Stimulated activated CD8-positive, alpha-beta memory T cell treated with anti-CD3 and anti-CD28 coated beads, Interleukin-15, amount 100 ng/mL, for 1 hour (primary cell): ENCODE data around the gene CRAT.

Source experiments
- DNase-seq: peaks from one replicate; pipeline ENCODE4 v3.0.0-alpha.2; 2020; ENCODE audit warnings: low read depth

The CRAT gene

DNA sequence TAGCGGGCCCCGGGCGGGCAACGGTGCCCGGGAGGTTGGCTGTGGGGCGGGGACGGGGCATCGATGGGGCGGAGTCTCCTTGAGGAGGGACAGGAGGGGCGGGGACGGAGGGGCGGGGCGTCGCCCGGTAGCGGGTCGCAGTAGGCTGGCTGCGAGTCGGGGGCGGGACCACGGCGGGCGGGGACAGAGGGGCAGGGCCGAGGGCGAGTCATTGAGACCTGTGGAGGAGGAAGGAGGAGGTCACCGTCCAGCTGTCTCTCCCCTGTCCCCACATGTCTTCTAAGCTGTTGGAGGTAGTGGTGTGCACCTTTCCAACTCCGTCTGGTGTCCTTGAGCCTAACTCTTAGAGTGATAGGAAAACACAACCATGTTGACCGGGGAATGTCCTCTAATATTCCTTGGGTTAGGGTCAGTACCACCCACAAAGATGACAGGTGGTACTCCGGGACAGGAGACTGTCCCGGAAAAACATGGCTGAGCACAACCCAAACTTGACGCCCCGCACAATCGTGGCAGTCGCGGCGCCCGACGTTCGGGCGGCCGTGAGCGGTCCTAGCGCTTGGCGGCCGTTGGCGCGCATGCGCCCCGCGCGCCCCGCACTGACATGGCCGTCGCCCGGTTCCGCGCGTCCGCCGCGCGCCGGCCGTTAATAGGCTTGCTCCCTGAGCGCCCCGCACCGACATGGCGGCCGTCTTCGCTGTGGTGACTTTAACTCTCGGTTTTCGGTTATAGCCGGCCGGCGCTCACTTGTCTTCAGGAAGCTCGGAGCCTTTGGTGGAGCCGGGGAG, at the start of gene CRAT, which contains the start of gene PTPA:
Gene CRAT (minus strand): TSS at position 54 of the 788 bp plus-strand sequence. CDS start 284 bp downstream, outside the sequence.
Gene PTPA (plus strand): TSS at position 676 of the 788 bp plus-strand sequence. CDS start 186 bp downstream, outside the sequence.
- DNase-seq, result peak; percentile 93

- DNase-seq, result no peak
Measured at GRCh38 chr9:129156163-129156562, 45.6 kb upstream of the CRAT start.

GRCh38 chr9:129154866-129155477, 44.4 kb upstream of the CRAT start:
- DNase-seq, result no peak

GRCh38 chr9:129151469-129151868, 40.9 kb upstream of the CRAT start:
- DNase-seq, result no peak

DNA sequence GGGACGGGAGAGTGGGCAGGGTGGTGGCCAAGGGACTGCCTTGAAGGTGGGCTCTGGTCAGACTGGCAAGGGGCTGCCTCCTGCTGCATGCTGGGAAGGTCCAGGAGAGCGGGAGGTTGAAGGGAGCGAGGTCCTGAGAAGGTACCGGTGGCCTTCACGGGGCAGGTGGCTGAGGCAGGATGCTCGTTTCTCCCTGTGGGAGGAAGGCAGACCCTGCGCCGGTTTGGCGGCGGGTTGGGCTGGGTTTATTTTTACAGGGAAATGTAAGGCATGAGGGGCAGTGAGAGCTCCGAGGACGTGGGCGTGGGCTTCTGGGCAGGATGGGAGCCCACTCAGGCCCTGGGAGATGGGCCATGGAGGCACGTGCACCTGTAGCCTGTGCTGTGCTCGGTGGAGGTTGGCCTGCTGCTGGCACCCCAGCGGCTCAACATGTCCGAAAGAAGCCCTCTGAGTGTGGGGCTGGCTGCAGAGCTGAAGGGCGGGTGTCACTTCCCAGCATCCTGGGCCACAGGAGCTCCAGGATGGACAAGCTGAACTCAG, 40.1 kb upstream of the CRAT start:
- DNase-seq, result no peak

DNA sequence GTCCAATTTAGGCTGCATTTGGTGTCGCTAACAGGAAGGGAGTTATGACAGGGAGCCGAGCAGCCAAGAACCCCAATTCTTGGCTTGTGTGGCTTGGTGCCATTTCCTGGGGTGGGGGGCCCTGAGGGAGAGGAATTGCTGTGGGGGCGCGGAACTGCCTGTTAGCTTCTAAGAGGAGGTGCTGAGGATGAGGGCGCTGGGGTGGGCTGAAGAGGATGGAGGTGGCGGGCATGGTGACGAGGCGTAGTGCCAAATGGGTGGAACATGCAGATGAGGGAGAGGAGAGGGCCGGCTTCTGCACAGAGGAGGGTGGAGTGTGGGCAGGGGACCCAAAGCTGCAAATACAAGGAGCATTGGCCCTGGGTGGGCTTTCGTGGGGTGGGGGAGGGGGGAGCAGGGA, 39.5 kb upstream of the CRAT start:
- DNase-seq, result no peak

- no peak for DNase-seq
Measured at GRCh38 chr9:129149442-129149841, 38.8 kb upstream of the CRAT start.

DNA sequence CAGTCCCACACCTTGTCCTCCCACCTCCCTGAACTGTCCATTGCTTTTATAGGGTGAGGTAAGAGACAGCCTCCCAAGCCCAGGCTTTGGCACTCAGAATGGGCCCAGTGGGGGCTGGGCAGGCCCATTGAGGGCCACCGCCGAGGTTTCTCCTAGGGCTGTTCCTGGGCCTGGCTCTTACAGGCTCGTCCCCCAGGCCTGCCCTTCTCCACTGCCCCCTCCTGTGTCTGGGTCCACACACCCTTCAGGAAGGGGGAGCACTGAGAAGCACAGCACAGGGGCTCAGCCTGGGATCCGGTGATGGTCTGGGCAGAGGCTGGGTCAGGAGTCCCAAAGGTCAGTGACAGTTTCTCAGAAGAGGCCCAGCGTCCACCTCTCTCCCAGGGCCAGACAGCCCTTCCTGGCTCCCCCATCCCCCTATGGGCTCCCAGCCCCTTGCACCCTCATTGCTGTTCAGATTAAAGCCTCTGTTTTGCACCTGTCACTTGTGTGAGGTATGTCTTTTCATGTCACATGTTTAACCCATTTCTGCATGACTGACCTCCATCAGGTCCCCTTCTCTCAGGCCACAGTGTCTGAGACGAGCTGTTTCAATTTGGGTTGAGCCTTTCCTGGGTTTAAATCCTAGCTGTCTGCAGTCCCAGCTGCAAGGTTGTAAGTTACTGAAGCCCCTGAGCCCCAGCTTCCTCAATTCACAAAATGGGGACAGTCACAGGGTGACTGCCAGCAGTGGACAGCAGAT, 38.0 kb upstream of the CRAT start:
- DNase-seq, result no peak

- DNase-seq, result no peak
Measured at GRCh38 chr9:129146441-129146941, 35.9 kb upstream of the CRAT start.

- DNase-seq, result no peak
Measured at GRCh38 chr9:129145841-129146292, 35.3 kb upstream of the CRAT start.

- no peak for DNase-seq
Measured at GRCh38 chr9:129145316-129145715, 34.7 kb upstream of the CRAT start.

DNA sequence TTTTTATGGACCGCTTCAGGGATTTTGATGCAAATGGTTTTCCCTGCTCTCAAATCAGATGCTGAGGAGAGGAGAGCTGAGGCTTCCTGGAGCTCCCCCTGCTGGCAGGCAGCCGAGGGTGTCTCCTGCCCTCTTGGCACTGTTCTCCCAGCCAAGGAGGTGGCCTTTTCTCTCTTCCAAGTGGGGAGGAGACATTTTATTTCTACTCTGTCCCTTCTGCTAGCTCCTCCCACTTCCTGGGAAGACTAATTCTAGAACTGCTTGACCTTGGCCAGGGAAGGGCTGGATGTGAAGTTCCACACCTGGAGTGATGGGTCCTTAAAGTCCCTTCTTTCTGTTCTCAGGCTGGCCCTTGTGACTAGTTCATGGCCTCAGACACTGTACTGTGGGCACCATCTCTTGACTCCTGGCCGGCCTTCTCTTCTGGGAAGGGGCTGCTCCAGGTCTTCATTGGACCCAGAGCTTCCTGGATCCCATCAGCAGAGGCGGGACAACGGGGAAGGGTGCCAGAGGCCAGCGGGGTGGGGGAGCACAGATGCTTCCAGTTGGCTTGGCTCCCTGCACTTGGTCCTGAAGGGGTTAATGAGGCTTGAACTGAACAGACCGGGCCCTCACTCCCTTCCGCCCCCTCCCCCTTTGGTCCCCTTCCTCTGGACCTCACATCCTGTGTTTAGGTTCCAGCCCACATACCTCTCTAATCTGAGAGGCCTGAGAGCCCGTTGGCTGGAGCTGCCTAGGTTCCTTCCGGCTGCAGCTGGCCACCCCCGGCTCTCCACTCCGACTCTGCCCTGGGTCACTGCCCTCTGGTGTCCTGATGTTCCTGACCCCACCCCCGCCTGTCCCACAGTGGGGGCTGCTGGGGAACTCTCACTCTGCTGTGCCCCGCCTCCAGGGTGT, 32.7 kb upstream of the CRAT start:
- DNase-seq, result peak; percentile 54

- no peak for DNase-seq
Measured at GRCh38 chr9:129142138-129142935, 31.7 kb upstream of the CRAT start.

GRCh38 chr9:129141066-129142041, 30.8 kb upstream of the CRAT start:
- DNase-seq, result no peak

DNA sequence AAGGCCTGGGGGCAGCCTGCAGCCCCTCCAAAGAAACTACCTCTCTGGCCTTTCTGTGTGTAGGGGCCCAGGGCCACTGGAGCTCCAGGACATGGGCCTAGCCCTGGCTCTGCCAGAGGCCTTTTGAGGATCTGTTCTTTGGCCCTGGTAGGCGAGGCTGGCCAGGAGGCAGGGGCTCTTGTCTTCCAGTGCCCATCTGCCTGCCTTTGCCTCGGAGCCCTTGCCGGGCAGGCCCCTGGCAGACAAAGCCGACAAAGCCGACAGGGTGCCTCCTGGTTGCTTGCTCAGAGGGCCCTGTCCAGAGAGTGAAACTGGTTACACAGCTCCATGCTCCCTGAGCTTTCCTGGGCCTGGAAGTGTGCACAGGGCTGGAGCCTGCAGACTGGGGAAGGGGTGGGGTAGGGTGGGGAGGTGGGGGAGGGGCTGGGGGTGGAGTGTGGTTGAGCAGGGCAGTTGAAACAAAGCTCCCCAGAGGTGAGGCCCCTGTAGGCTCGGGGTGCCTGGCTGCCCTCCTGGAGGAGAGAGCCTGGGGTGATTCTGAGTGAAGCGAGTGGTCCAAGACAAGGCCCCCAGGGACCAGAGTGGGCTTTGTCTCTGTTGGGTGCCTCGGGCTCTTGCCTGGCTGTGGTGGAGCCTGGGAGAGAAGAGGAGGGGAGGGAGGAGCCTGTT, 29.9 kb upstream of the CRAT start:
- no peak for DNase-seq

- peak; percentile 45 for DNase-seq
Measured at GRCh38 chr9:129139993-129140396, 29.4 kb upstream of the CRAT start.

- DNase-seq, result peak; percentile 54
Measured at GRCh38 chr9:129139233-129139992, 28.8 kb upstream of the CRAT start.
